Breast epithelium (tissue), 4 donors: ENCODE data around the gene ELMOD2. TPM values are rescaled to one million over a fixed set of nuclear protein-coding genes. Genes with fewer than 3 reads are reported as not detected.
A peak's percentile ranks its signal among the peaks of the same experiment; 100 is the strongest.

Experiments used
- DNase-seq, 2 donors: peaks; one replicate each; pipeline ENCODE4 v3.0.0-alpha.2; 2019; ENCODE audit warnings: low spot score in 2 of 2
- H3K27ac ChIP-seq, 2 donors: fragments of 200-600 bp; sonication (generic) in 1 of 2; one replicate each; pipeline ENCODE4 v1.5.1; 2016 to 2019; ENCODE audit warnings: mild to moderate bottlenecking in 1 of 2
- H3K27me3 ChIP-seq, 2 donors: fragments of 200-600 bp; sonication (generic) in 1 of 2; one replicate each; pipeline versions ENCODE4 v1.5.1 to v1.6.0; 2017 to 2019; ENCODE audit warnings: control low read depth in 1 of 2, mild to moderate bottlenecking in 1 of 2
- H3K36me3 ChIP-seq: fragments of 200-600 bp; one replicate; pipeline ENCODE4 v1.5.1; 2019
- H3K4me1 ChIP-seq, 2 donors: fragments of 200-600 bp; sonication (generic); one replicate each; pipeline ENCODE4 v1.5.1; 2016 to 2019; ENCODE audit warnings: control low read depth in 1 of 2
- H3K4me3 ChIP-seq, 3 donors: fragments of 200-600 bp; sonication (generic); 1 replicate in 2 of 3; 2 replicates in 1 of 3; pipeline ENCODE4 v1.5.1; 2016 to 2019; ENCODE audit warnings: mild to moderate bottlenecking in 3 of 3, moderate library complexity in 2 of 3
- H3K9me3 ChIP-seq, 2 donors: fragments of 200-600 bp; sonication (generic) in 1 of 2; one replicate each; pipeline ENCODE4 v1.5.1; 2016 to 2019; ENCODE audit warnings: control low read depth in 1 of 2
- POLR2A ChIP-seq: fragments of 450-650 bp; IDR thresholded peaks from one replicate; pipeline ENCODE4 v1.6.1; 2016; ENCODE audit warnings: antibody characterized with exemption, mild to moderate bottlenecking, moderate library complexity
- POLR2AphosphoS5 ChIP-seq, 3 donors: sonication (generic); formaldehyde crosslinking; IDR thresholded peaks; one replicate each; pipeline ENCODE4 v1.6.1; 2017; ENCODE audit warnings: antibody characterized with exemption in 3 of 3
- intact Hi-C: fragments of 100-400 bp; cut with DNase I; formaldehyde crosslinking; loops from one replicate; pipeline ENCODE4 v1.15.1; 2023; ENCODE audit warnings: low total_unique reads
- total RNA-seq, 3 donors: library from RNA; depleted of rRNA; stranded (reverse); fragments of >200 nt; gene quantifications; one replicate each; pipeline ENCODE4 v1.1.0, GENCODE V29; 2016
- TF ChIP-seq, protein P1 (sequence below), 3 donors: fragments of 450-650 bp; IDR thresholded peaks; one replicate each; pipeline ENCODE4 v1.5.1; 2016 to 2017; ENCODE audit warnings: antibody characterized with exemption in 3 of 3, mild to moderate bottlenecking in 3 of 3, moderate library complexity in 3 of 3

Gene ELMOD2
- total RNA-seq, 3 donors from 2014 or later = 16.7 to 37.8 (median 19.0) TPM

GRCh38 chr4:140559696-140560095 is 35.7 kb downstream of the ELMOD2 start:
- Histone ChIP-seq H3K4me3 (no peak overlapping the region), H3K9me3 (no peaks in the 10 kb centered on the region), H3K27ac (no peak overlapping the region), H3K27me3 (no peaks in the 10 kb centered on the region), H3K4me1 (no peaks in the 10 kb centered on the region), H3K36me3 (no peaks in the 10 kb centered on the region)
- DNase-seq = no peak
- intact Hi-C loops = no loop called here
- TF ChIP-seq POLR2AphosphoS5 (IDR thresholded peaks at IDR 0.05) = no peak
- no peak for TF ChIP-seq POLR2A
- TF ChIP-seq, protein P1, sequence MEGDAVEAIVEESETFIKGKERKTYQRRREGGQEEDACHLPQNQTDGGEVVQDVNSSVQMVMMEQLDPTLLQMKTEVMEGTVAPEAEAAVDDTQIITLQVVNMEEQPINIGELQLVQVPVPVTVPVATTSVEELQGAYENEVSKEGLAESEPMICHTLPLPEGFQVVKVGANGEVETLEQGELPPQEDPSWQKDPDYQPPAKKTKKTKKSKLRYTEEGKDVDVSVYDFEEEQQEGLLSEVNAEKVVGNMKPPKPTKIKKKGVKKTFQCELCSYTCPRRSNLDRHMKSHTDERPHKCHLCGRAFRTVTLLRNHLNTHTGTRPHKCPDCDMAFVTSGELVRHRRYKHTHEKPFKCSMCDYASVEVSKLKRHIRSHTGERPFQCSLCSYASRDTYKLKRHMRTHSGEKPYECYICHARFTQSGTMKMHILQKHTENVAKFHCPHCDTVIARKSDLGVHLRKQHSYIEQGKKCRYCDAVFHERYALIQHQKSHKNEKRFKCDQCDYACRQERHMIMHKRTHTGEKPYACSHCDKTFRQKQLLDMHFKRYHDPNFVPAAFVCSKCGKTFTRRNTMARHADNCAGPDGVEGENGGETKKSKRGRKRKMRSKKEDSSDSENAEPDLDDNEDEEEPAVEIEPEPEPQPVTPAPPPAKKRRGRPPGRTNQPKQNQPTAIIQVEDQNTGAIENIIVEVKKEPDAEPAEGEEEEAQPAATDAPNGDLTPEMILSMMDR (IDR thresholded peaks at IDR 0.05) = no peak

DNA sequence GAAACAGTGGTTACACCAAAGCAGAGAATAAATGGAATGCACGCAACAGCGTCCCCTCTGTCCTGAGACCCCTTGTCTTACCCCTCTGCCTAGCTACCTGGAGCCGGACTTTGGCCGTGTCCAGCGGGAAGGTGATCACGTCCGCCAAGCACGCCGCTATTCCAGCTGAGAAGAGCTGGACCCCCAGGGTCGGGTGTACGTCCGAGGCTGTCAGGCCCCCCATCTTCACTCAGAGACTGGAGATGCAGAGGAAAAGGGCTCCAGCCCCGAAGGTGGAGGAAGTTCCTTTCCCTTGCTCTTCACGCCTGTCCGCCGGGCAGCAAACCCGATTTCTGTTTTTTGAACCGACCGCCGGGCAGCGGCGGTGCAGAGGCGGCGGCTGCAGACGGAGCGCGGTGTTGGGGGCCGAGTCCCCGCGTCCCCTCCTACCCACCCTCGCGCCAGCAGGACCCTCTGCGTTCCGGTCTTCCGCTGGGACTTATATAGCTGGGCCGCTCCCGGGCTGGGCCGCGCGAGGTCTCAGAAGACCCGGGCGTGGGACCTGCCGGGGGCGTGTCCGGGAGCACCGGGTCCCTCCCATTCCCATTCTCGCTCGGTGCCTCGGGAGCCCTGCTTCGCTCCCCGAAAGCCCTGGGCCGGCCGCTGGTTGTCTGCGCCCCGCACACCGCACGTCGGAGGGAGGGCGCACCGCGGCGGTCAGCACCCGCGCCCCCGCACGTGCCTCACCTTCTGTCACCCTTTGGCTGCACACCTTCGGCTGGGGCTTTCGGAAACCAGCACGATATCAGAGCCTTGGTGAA is 44.7 kb downstream of the ELMOD2 start, which contains the start of gene UCP1:
TSS of gene UCP1 (minus strand) at position 455 of the 800 bp plus-strand sequence. CDS start at position 223, 232 bp downstream.
- no peaks in the 10 kb centered on the region for H3K36me3 ChIP-seq
- TF ChIP-seq, protein P1 (IDR thresholded peaks at IDR 0.05) = no peak
- TF ChIP-seq POLR2A (no peak), POLR2AphosphoS5 (IDR thresholded peaks at IDR 0.05) (no peak)
- H3K27ac ChIP-seq = no peak within 1 kb of the TSS
- H3K4me3 ChIP-seq = peak within 1 kb of the TSS; percentile 43 to 74 (median 59)
- DNase-seq = peak in 1 of 2 donors; percentile 53
- peaks cover 6 to 16% of the 10 kb centered on the region in 2 donors for H3K9me3 ChIP-seq
- intact Hi-C loops = no loop called here
- H3K27me3 ChIP-seq = peaks cover 0 to 12% of the 10 kb centered on the region in 2 donors
- H3K4me1 ChIP-seq = no peaks in the 10 kb centered on the region

DNA sequence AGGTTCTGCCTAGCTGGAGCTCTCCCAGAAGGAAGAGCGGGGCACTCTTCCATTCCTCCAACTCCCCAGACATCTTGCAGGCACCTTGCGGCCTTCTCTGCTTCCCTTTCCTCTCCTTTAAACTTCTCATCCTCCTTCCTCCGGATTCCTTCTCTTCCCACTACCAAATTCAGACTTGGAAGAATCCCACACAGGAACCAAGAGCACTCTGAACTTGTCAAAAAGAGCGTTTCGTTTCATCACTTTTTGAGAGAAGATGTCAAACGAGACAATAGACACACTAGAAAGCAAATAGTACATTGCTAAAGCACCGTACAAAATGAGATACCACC is 45.3 kb downstream of the ELMOD2 start:
- DNase-seq = no peak
- TF ChIP-seq, protein P1 (IDR thresholded peaks at IDR 0.05) = no peak
- TF ChIP-seq POLR2AphosphoS5 (IDR thresholded peaks at IDR 0.05) (no peak), POLR2A (no peak)
- Histone ChIP-seq H3K4me1 (no peaks in the 10 kb centered on the region), H3K9me3 (peaks cover 6 to 16% of the 10 kb centered on the region in 2 donors), H3K27me3 (peaks cover 0 to 12% of the 10 kb centered on the region in 2 donors), H3K4me3 (peak overlapping the region; percentile 43 to 74 (median 59)), H3K27ac (no peak overlapping the region), H3K36me3 (no peaks in the 10 kb centered on the region)
- intact Hi-C loops = no loop called here

DNA sequence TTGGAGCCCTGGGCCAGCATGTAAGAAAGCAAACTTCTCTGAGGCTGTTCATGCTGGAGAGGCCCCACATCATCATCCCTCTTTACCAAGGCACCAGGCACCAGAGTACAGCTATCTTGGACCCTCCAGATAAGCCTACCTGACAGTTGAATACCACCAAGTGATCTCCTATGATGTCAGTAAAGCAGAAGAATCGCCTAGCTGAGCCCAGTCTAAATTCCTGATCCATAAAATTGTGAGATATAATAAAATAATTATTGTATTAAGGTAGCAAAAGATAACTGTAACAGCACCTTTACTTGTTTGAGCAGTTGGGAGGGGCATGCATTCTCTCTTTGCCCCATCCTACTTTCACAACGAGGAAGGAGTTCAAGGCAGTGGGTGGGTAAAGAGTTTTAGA is 47.7 kb downstream of the ELMOD2 start:
- H3K4me1 ChIP-seq = no peaks in the 10 kb centered on the region
- H3K27ac ChIP-seq = no peak overlapping the region
- intact Hi-C loops = no loop called here
- H3K9me3 ChIP-seq = peaks cover 6 to 16% of the 10 kb centered on the region in 2 donors
- H3K4me3 ChIP-seq = no peak overlapping the region
- DNase-seq = no peak
- H3K27me3 ChIP-seq = peaks cover 0 to 12% of the 10 kb centered on the region in 2 donors
- H3K36me3 ChIP-seq = no peaks in the 10 kb centered on the region
- no peak for TF ChIP-seq POLR2AphosphoS5 (IDR thresholded peaks at IDR 0.05)
- TF ChIP-seq, protein P1 (IDR thresholded peaks at IDR 0.05) = no peak
- no peak for TF ChIP-seq POLR2A

DNA sequence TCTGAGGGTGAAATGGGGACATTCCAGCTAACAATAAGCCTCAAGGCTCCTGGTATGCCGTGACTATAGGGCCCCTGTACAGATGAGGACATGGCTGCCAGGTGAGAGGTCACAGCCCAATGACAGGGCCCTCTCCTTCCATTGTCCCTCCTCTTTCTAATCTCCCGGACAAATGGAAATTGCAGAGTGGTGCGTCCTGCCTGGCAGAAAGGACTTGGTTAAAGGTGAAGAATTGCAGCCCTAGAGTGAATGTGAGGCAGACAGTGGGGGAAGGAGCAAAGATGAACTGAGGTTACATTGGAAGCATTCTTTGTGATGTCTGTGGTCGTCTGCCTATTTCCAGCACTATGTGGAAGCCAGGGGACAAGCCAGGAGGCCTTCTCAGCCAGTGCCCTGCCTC is 51.5 kb downstream of the ELMOD2 start:
- H3K36me3 ChIP-seq = no peaks in the 10 kb centered on the region
- no peak for DNase-seq
- intact Hi-C loops = no loop called here
- peaks cover 0 to 19% of the 10 kb centered on the region in 2 donors for H3K27me3 ChIP-seq
- peaks cover 6 to 16% of the 10 kb centered on the region in 2 donors for H3K9me3 ChIP-seq
- no peak overlapping the region for H3K27ac ChIP-seq
- no peak overlapping the region for H3K4me3 ChIP-seq
- no peaks in the 10 kb centered on the region for H3K4me1 ChIP-seq
- TF ChIP-seq POLR2A = no peak
- TF ChIP-seq, protein P1 (IDR thresholded peaks at IDR 0.05) = no peak
- no peak for TF ChIP-seq POLR2AphosphoS5 (IDR thresholded peaks at IDR 0.05)
